ENCODE data around the gene SZT2.

DNA sequence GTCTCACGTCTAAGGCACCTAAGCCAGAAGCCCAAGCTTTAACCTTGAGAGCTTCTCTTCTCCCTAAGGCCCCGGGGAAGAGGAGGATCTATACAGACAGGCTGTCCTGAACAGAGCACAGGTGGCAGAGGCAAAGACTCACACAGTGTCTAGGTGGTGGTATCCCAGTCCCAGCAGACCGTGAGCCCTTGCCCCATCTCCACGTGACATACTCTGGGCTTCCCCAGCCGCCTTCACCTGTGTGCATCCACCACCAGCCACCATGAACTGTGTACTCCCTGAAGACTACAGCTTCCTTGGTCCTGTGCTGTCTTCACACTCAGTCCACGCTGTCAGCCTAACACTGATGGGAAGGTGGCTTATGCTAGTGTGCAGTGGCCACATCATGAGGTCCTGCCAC is 31.7 kb downstream of the SZT2 start:
- no peak for TF ChIP-seq POLR2A (IDR thresholded peaks at IDR 0.05; ENCODE audit: insufficient read depth in 1 of 2, low read depth in 2 of 2, low read length in 2 of 2)
- TF ChIP-seq, protein P1, sequence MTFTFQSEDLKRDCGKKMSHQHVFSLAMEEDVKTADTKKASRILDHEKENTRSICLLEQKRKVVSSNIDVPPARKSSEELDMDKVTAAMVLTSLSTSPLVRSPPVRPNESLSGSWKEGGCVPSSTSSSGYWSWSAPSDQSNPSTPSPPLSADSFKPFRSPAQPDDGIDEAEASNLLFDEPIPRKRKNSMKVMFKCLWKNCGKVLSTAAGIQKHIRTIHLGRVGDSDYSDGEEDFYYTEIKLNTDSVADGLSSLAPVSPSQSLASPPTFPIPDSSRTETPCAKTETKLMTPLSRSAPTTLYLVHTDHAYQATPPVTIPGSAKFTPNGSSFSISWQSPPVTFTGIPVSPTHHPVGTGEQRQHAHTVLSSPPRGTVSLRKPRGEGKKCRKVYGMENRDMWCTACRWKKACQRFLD (CRISPR knock-in tag; IDR thresholded peaks at IDR 0.05; ENCODE audit: borderline replicate concordance): no peak
- TF ChIP-seq CREB1 (IDR thresholded peaks at IDR 0.05): no peak
- TF ChIP-seq CREB1 (CRISPR knock-in tag; IDR thresholded peaks at IDR 0.05): no peak
- TF ChIP-seq, protein P2, sequence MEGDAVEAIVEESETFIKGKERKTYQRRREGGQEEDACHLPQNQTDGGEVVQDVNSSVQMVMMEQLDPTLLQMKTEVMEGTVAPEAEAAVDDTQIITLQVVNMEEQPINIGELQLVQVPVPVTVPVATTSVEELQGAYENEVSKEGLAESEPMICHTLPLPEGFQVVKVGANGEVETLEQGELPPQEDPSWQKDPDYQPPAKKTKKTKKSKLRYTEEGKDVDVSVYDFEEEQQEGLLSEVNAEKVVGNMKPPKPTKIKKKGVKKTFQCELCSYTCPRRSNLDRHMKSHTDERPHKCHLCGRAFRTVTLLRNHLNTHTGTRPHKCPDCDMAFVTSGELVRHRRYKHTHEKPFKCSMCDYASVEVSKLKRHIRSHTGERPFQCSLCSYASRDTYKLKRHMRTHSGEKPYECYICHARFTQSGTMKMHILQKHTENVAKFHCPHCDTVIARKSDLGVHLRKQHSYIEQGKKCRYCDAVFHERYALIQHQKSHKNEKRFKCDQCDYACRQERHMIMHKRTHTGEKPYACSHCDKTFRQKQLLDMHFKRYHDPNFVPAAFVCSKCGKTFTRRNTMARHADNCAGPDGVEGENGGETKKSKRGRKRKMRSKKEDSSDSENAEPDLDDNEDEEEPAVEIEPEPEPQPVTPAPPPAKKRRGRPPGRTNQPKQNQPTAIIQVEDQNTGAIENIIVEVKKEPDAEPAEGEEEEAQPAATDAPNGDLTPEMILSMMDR (CRISPR knock-in tag; IDR thresholded peaks at IDR 0.05): no peak
- TF ChIP-seq ZNF296 (CRISPR knock-in tag; conservative IDR thresholded peaks at IDR 0.05): no peak
- TF ChIP-seq TAF1 (CRISPR knock-in tag; IDR thresholded peaks at IDR 0.05): no peak
- no peak for TF ChIP-seq CEBPB (IDR thresholded peaks at IDR 0.05; ENCODE audit: borderline replicate concordance, low read depth, low read length)
- TF ChIP-seq, protein P3, sequence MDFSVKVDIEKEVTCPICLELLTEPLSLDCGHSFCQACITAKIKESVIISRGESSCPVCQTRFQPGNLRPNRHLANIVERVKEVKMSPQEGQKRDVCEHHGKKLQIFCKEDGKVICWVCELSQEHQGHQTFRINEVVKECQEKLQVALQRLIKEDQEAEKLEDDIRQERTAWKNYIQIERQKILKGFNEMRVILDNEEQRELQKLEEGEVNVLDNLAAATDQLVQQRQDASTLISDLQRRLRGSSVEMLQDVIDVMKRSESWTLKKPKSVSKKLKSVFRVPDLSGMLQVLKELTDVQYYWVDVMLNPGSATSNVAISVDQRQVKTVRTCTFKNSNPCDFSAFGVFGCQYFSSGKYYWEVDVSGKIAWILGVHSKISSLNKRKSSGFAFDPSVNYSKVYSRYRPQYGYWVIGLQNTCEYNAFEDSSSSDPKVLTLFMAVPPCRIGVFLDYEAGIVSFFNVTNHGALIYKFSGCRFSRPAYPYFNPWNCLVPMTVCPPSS (IDR thresholded peaks at IDR 0.05): no peak
- TF ChIP-seq ZNF143 (CRISPR knock-in tag; IDR thresholded peaks at IDR 0.05): no peak
- TF ChIP-seq EP300 (IDR thresholded peaks at IDR 0.05; ENCODE audit: low read depth in 2 of 2, low read length in 2 of 2): no peak
- TF ChIP-seq EP300 (CRISPR knock-in tag; IDR thresholded peaks at IDR 0.05; ENCODE audit: borderline replicate concordance): no peak
- TF ChIP-seq SP1 (IDR thresholded peaks at IDR 0.05): no peak
- TF ChIP-seq SP1 (CRISPR knock-in tag; IDR thresholded peaks at IDR 0.05): no peak
